K562 (cell line): ENCODE measurements around the gene NAPA. TPM values are rescaled to one million over a fixed set of nuclear protein-coding genes. Genes with fewer than 3 reads are reported as not detected.

ENCODE experiments used
- ATF1 ChIP-seq, 2 experiments: fragments of 450-650 bp in 1 of 2; IDR thresholded peaks; 2 replicates each; pipeline ENCODE4 v1.6.1; 2016; ENCODE audit warnings: missing compliant biosample characterization in 1 of 2, missing genetic modification characterization in 1 of 2
- BHLHE40 ChIP-seq: IDR thresholded peaks from 2 replicates; pipeline ENCODE4 v1.6.1; 2011; ENCODE audit warnings: low read length, improper control_type of control experiment
- CBX1 ChIP-seq: sonication (generic); IDR thresholded peaks from 2 replicates; pipeline ENCODE4 v1.6.1; 2016; ENCODE audit warnings: antibody characterized with exemption, low read depth, mild to moderate bottlenecking
- CBX3 ChIP-seq, 2 experiments: IDR thresholded peaks; 1 replicate in 1 of 2; 2 replicates in 1 of 2; pipeline ENCODE4 v1.6.1; 2012; ENCODE audit warnings: inconsistent platforms in 2 of 2, low read length in 2 of 2, borderline replicate concordance in 1 of 2, control low read depth in 1 of 2
- FOXJ3 ChIP-seq: sonication (generic); formaldehyde crosslinking; IDR thresholded peaks from 2 replicates; pipeline ENCODE4 v1.4.0; 2020; ENCODE audit warnings: mild to moderate bottlenecking, missing genetic modification reagents
- GMEB1 ChIP-seq: fragments of 250-450 bp; sonication (Bioruptor Pico); IDR thresholded peaks from 2 replicates; pipeline ENCODE4 v1.4.0; 2020; ENCODE audit warnings: mild to moderate bottlenecking
- MAZ ChIP-seq, 2 experiments: fragments of 450-650 bp in 1 of 2; sonication (generic) in 1 of 2; formaldehyde crosslinking; IDR thresholded peaks in 1 of 2; conservative IDR thresholded peaks in 1 of 2; 2 replicates each; pipeline versions ENCODE4 v1.4.0 to v1.5.0; 2020; ENCODE audit warnings: mild to moderate bottlenecking in 1 of 2, missing genetic modification reagents in 1 of 2
- MXI1 ChIP-seq: IDR thresholded peaks from 2 replicates; pipeline ENCODE4 v1.6.1; 2011; ENCODE audit warnings: low read depth, mild to moderate bottlenecking, improper control_type of control experiment, low read length
- MYC ChIP-seq, 2 experiments: fragments of 250-450 bp in 1 of 2; sonication (Bioruptor Pico) in 1 of 2; IDR thresholded peaks; 2 replicates each; pipeline versions ENCODE4 v1.5.1 to v1.6.1; 2012 to 2021; ENCODE audit warnings: low read depth in 2 of 2, borderline replicate concordance in 1 of 2, improper control_type of control experiment in 1 of 2, low read length in 1 of 2, mild to moderate bottlenecking in 1 of 2, moderate library complexity in 1 of 2
- RBFOX2 ChIP-seq: fragments of 200-400 bp; formaldehyde crosslinking; IDR thresholded peaks from 2 replicates; pipeline ENCODE4 v1.6.1; 2017; ENCODE audit warnings: low read depth, mild to moderate bottlenecking, low read length, moderate library complexity
- RNF2 ChIP-seq: sonication (generic); IDR thresholded peaks from 2 replicates; pipeline ENCODE4 v1.6.1; 2016
- TBP ChIP-seq: optimal IDR thresholded peaks from 2 replicates; pipeline ENCODE3; 2011; ENCODE audit warnings: low read depth, low read length, improper control_type of control experiment
- XRCC5 ChIP-seq: fragments of 200-400 bp; formaldehyde crosslinking; IDR thresholded peaks from 2 replicates; pipeline ENCODE4 v1.6.1; 2017; ENCODE audit warnings: low read depth, mild to moderate bottlenecking, low read length
- ZNF282 ChIP-seq: sonication (generic); formaldehyde crosslinking; IDR thresholded peaks from 2 replicates; pipeline ENCODE4 v1.8.1; 2023; ENCODE audit warnings: missing genetic modification reagents
- ZNF780A ChIP-seq: fragments of 250-450 bp; sonication (Bioruptor Pico); IDR thresholded peaks from 2 replicates; pipeline ENCODE4 v1.5.0; 2021; ENCODE audit warnings: mild to moderate bottlenecking
- polyA plus RNA-seq, 8 experiments: library from polyadenylated mRNA; depleted of rRNA in 4 of 8; stranded (reverse) in 5 of 8; unstranded in 3 of 8; fragments of >200 nt; fragmentation: Nextera tagmentation in 2 of 8; fragmentation: Illumina TruSeq in 1 of 8; extraction: Ambion mirVana in 2 of 8; extraction: Trizol in 1 of 8; gene quantifications; 2 replicates each; pipeline versions ENCODE4 v1.2.1 to v1.2.3, GENCODE V29; 2011 to 2014; ENCODE audit warnings: inconsistent platforms in 1 of 8, missing spikeins in 1 of 8
- total RNA-seq, 7 experiments: library from RNA; depleted of rRNA in 6 of 7; stranded (reverse); fragments of >200 nt in 6 of 7; fragmentation: Illumina TruSeq in 2 of 7; extraction: Trizol in 2 of 7; gene quantifications; 2 replicates each; pipeline versions ENCODE4 v1.2.1 to v1.2.3, GENCODE V29; 2011 to 2021; ENCODE audit warnings: low replicate concordance in 1 of 7
- TF ChIP-seq, protein P1 (sequence below): sonication (generic); formaldehyde crosslinking; IDR thresholded peaks from 2 replicates; pipeline ENCODE4 v1.4.0; 2020; ENCODE audit warnings: mild to moderate bottlenecking, missing genetic modification reagents
- TF ChIP-seq, protein P2 (sequence below): IDR thresholded peaks from 2 replicates; pipeline ENCODE4 v1.6.1; 2014; ENCODE audit warnings: antibody characterized with exemption
- TF ChIP-seq, protein P3 (sequence below): fragments of 450-650 bp; IDR thresholded peaks from 2 replicates; pipeline ENCODE4 v1.6.1; 2014; ENCODE audit warnings: low read depth, mild to moderate bottlenecking, moderate library complexity, borderline replicate concordance

NAPA gene
- total and polyA plus RNA-seq, 9 of the 15 experiments (the other 6 are each of a cell fraction or from before 2014, with no cell fraction given), result 5.4 to 98.6 (median 77.5) TPM

- TF ChIP-seq, protein P1, sequence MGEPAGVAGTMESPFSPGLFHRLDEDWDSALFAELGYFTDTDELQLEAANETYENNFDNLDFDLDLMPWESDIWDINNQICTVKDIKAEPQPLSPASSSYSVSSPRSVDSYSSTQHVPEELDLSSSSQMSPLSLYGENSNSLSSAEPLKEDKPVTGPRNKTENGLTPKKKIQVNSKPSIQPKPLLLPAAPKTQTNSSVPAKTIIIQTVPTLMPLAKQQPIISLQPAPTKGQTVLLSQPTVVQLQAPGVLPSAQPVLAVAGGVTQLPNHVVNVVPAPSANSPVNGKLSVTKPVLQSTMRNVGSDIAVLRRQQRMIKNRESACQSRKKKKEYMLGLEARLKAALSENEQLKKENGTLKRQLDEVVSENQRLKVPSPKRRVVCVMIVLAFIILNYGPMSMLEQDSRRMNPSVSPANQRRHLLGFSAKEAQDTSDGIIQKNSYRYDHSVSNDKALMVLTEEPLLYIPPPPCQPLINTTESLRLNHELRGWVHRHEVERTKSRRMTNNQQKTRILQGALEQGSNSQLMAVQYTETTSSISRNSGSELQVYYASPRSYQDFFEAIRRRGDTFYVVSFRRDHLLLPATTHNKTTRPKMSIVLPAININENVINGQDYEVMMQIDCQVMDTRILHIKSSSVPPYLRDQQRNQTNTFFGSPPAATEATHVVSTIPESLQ (CRISPR knock-in tag), result peak; percentile 91; the same call in 1 of the 2 replicates
- TF ChIP-seq MYC (IDR thresholded peaks at IDR 0.05; ENCODE audit: low read depth, low read length), result peak; percentile 90
- no peak for TF ChIP-seq MYC (CRISPR knock-in tag; IDR thresholded peaks at IDR 0.05; ENCODE audit: borderline replicate concordance, low read depth)
- TF ChIP-seq XRCC5, result 0 out of 2 replicates have a peak, but pooled peaks have one; percentile 28
- peak; percentile 98 for TF ChIP-seq ZNF282
- TF ChIP-seq MXI1, result peak; percentile 49; the same call in 1 of the 2 replicates
- TF ChIP-seq, protein P2, sequence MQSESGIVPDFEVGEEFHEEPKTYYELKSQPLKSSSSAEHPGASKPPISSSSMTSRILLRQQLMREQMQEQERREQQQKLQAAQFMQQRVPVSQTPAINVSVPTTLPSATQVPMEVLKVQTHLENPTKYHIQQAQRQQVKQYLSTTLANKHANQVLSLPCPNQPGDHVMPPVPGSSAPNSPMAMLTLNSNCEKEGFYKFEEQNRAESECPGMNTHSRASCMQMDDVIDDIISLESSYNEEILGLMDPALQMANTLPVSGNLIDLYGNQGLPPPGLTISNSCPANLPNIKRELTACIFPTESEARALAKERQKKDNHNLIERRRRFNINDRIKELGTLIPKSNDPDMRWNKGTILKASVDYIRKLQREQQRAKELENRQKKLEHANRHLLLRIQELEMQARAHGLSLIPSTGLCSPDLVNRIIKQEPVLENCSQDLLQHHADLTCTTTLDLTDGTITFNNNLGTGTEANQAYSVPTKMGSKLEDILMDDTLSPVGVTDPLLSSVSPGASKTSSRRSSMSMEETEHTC, result peak; percentile 42; the same call in 1 of the 2 replicates
- peak in 1 of 2 experiments; percentile 77; a peak in 2 of 4 replicates for TF ChIP-seq MAZ (CRISPR knock-in tag; conservative IDR thresholded peaks at IDR 0.05 in 1 of 2, IDR thresholded peaks at IDR 0.05 in 1 of 2)
- TF ChIP-seq RBFOX2, result peak; percentile 60
- peak; percentile 52; the same call in 1 of the 2 replicates for TF ChIP-seq CBX1
- no peak for TF ChIP-seq FOXJ3 (CRISPR knock-in tag)
- TF ChIP-seq ZNF780A (CRISPR knock-in tag), result no peak
- TF ChIP-seq RNF2, result 0 out of 2 replicates have a peak, but pooled peaks have one; percentile 73
- no peak for TF ChIP-seq ATF1 (CRISPR knock-in tag; IDR thresholded peaks at IDR 0.05)
- peak; percentile 76 for TF ChIP-seq ATF1 (tag; IDR thresholded peaks at IDR 0.05)
- TF ChIP-seq, protein P3, sequence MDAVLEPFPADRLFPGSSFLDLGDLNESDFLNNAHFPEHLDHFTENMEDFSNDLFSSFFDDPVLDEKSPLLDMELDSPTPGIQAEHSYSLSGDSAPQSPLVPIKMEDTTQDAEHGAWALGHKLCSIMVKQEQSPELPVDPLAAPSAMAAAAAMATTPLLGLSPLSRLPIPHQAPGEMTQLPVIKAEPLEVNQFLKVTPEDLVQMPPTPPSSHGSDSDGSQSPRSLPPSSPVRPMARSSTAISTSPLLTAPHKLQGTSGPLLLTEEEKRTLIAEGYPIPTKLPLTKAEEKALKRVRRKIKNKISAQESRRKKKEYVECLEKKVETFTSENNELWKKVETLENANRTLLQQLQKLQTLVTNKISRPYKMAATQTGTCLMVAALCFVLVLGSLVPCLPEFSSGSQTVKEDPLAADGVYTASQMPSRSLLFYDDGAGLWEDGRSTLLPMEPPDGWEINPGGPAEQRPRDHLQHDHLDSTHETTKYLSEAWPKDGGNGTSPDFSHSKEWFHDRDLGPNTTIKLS, result peak; percentile 79; the same call in 1 of the 2 replicates
- TF ChIP-seq BHLHE40, result peak; percentile 94
- TF ChIP-seq CBX3 (IDR thresholded peaks at IDR 0.05; ENCODE audit: borderline replicate concordance in 1 of 2, low read length in 2 of 2), result peak in 1 of 2 experiments; percentile 66; a peak in 1 of 3 replicates
- peak; percentile 37 for TF ChIP-seq TBP
- TF ChIP-seq GMEB1, result peak; percentile 80
Measured at GRCh38 chr19:47447470-47448359, 67.1 kb downstream of the NAPA start (continued).
